Endothelial cell of umbilical vein (primary cell): ENCODE data around the gene RBM26. TPM values are rescaled to one million over a fixed set of nuclear protein-coding genes. Genes with fewer than 3 reads are reported as not detected.

Experiments used
- BruUV-seq: library from RNA; stranded (reverse); fragments of 400-500 nt; replicated peaks from 2 replicates; lab custom pipeline; 2021; lab: Mats Ljungman, UMichigan
- CTCF ChIA-PET: fragments of 300-600, 350-600 bp; sonication (Branson Sonifier 250); formaldehyde crosslinking; loops from one replicate; lab custom pipeline; 2021; ENCODE audit warnings: antibody characterized with exemption, inconsistent platforms; lab: Charles Lee
- POLR2A ChIA-PET: fragments of 300-600, 350-600 bp; sonication (Branson Sonifier 250); formaldehyde crosslinking; loops from one replicate; lab custom pipeline; 2021; ENCODE audit warnings: antibody characterized with exemption, inconsistent platforms; lab: Charles Lee
- DNase-seq: peaks from one replicate; pipeline ENCODE4 v3.0.0-alpha.2; 2011; ENCODE audit warnings: low read depth, low spot score
- FAIRE-seq: peaks from 2 replicates; lab custom pipeline; 2011; peaks lifted over from hg19 to GRCh38; lab: Jason Lieb, UNC
- H2AFZ ChIP-seq: 2 replicates; pipeline ENCODE4 v1.6.0; 2012; ENCODE audit warnings: low read depth, low read length, control low read depth, inconsistent platforms
- H3K27ac ChIP-seq: 2 replicates; pipeline ENCODE4 v1.5.1; 2011; ENCODE audit warnings: low read depth, mild to moderate bottlenecking, control low read depth, low read length, moderate library complexity; ENCODE audit not compliant: insufficient read depth
- H3K27me3 ChIP-seq, 2 experiments: 2 replicates each; pipeline versions ENCODE4 v1.6.0 to v1.6.1; 2011; ENCODE audit warnings: low read length in 2 of 2, mixed read lengths in 1 of 2; ENCODE audit not compliant: control insufficient read depth in 2 of 2, insufficient read depth in 2 of 2
- H3K36me3 ChIP-seq, 2 experiments: 2 replicates in 1 of 2; 3 replicates in 1 of 2; pipeline ENCODE4 v1.5.1; 2011; ENCODE audit warnings: low read length in 2 of 2, mild to moderate bottlenecking in 1 of 2, moderate library complexity in 1 of 2; ENCODE audit not compliant: control insufficient read depth in 2 of 2, insufficient read depth in 2 of 2; ENCODE audit errors: extremely low read depth in 1 of 2
- H3K4me1 ChIP-seq: 3 replicates; pipeline ENCODE4 v1.5.1; 2011; ENCODE audit warnings: mild to moderate bottlenecking, low read length; ENCODE audit not compliant: control insufficient read depth, insufficient read depth; ENCODE audit errors: extremely low read depth
- H3K4me2 ChIP-seq: 2 replicates; pipeline ENCODE4 v1.6.1; 2011; ENCODE audit warnings: low read length, control low read depth, mixed read lengths; ENCODE audit not compliant: insufficient read depth
- H3K4me3 ChIP-seq, 3 experiments: fragments of 200-600 bp in 1 of 3; sonication (generic), shearing (Covaris generic) in 1 of 3; replicated peaks in 1 of 3; 2 replicates each; pipeline ENCODE4 v1.5.1; 2011 to 2016; ENCODE audit warnings: control low read depth in 3 of 3, low read length in 3 of 3, mild to moderate bottlenecking in 2 of 3, inconsistent platforms in 1 of 3, low read depth in 1 of 3, moderate library complexity in 1 of 3; ENCODE audit not compliant: insufficient read depth in 1 of 3
- H3K79me2 ChIP-seq: 2 replicates; pipeline ENCODE4 v1.6.0; 2012; ENCODE audit warnings: low read length, inconsistent platforms; ENCODE audit not compliant: control insufficient read depth, insufficient read depth
- H3K9ac ChIP-seq: replicated peaks from 2 replicates; pipeline ENCODE3; 2011; ENCODE audit warnings: low read length, control low read depth; ENCODE audit not compliant: insufficient read depth; ENCODE audit errors: extremely low read depth
- H3K9me1 ChIP-seq: replicated peaks from 3 replicates; pipeline ENCODE4 v1.6.0; 2011; ENCODE audit warnings: mild to moderate bottlenecking, low read length; ENCODE audit not compliant: control insufficient read depth, insufficient read depth; ENCODE audit errors: extremely low read depth
- H3K9me3 ChIP-seq: replicated peaks from 2 replicates; pipeline ENCODE4 v1.5.1; 2012; ENCODE audit warnings: low read length, inconsistent platforms; ENCODE audit not compliant: control insufficient read depth, insufficient read depth
- H4K20me1 ChIP-seq: replicated peaks from 2 replicates; pipeline ENCODE3; 2011; ENCODE audit warnings: mild to moderate bottlenecking, low read length; ENCODE audit not compliant: control insufficient read depth, insufficient read depth; ENCODE audit errors: extremely low read depth
- CTCF ChIP-seq, 2 donors: IDR thresholded peaks; 1 replicate in 1 of 2; 2 replicates in 1 of 2; pipeline ENCODE4 v1.5.1; 2011; ENCODE audit warnings: low read length in 2 of 2, mild to moderate bottlenecking in 2 of 2, moderate library complexity in 2 of 2, control low read depth in 1 of 2, inconsistent platforms in 1 of 2, low read depth in 1 of 2; ENCODE audit not compliant: insufficient read depth in 1 of 2; ENCODE audit errors: extremely low read depth in 1 of 2
- EZH2 ChIP-seq: IDR thresholded peaks from 2 replicates; pipeline ENCODE4 v1.6.1; 2012; ENCODE audit warnings: borderline replicate concordance, low read depth, mild to moderate bottlenecking, moderate library complexity, low read length, inconsistent platforms; ENCODE audit not compliant: severe bottlenecking
- FOS ChIP-seq: IDR thresholded peaks from 2 replicates; pipeline ENCODE4 v1.6.1; 2011; ENCODE audit warnings: mild to moderate bottlenecking, low read length, moderate library complexity, borderline replicate concordance; ENCODE audit not compliant: insufficient read depth
- GATA2 ChIP-seq: IDR thresholded peaks from 2 replicates; pipeline ENCODE4 v1.7.0; 2011; ENCODE audit warnings: low read depth, mild to moderate bottlenecking, moderate library complexity, mixed read lengths, low read length; ENCODE audit not compliant: insufficient read length, insufficient read depth
- JUN ChIP-seq: IDR thresholded peaks from 2 replicates; pipeline ENCODE4 v1.6.1; 2011; ENCODE audit warnings: borderline replicate concordance, low read depth; ENCODE audit not compliant: insufficient read length, insufficient read depth
- MYC ChIP-seq: IDR thresholded peaks from one replicate; pipeline ENCODE4 v1.6.1; 2011; ENCODE audit warnings: mild to moderate bottlenecking, low read depth, low read length
- POLR2A ChIP-seq: IDR thresholded peaks from 2 replicates; pipeline ENCODE4 v1.6.1; 2012; ENCODE audit warnings: low read depth, mild to moderate bottlenecking, control low read depth, low read length
- POLR2AphosphoS5 ChIP-seq: IDR thresholded peaks from 2 replicates; pipeline ENCODE4 v1.6.1; 2012; ENCODE audit warnings: low read depth, mild to moderate bottlenecking, control low read depth, low read length, moderate library complexity; ENCODE audit not compliant: insufficient read depth
- dilution Hi-C: fragments of 300-500 bp; cut with MboI; formaldehyde crosslinking; loops from one replicate; pipeline ENCODE4 v1.15.0; 2019; ENCODE audit warnings: low sequenced_read_pairs; ENCODE audit not compliant: extremely low pct_ligation_motif_present
- intact Hi-C: fragments of 100-400 bp; cut with micrococcal nuclease; formaldehyde crosslinking; loops from one replicate; pipeline ENCODE4 v1.10.0; 2022
- polyA plus RNA-seq, 4 experiments: library from polyadenylated mRNA; depleted of rRNA in 3 of 4; stranded (reverse) in 3 of 4; unstranded in 1 of 4; fragments of >200 nt; gene quantifications; 2 replicates each; pipeline versions ENCODE4 v1.2.1 to v1.2.3, GENCODE V29; 2011 to 2012; ENCODE audit warnings: missing spikeins in 1 of 4
- total RNA-seq: library from RNA; stranded (reverse); gene quantifications from 2 replicates; pipeline ENCODE4 v1.2.3, GENCODE V29; 2021
- TF ChIP-seq, protein P1 (sequence below): IDR thresholded peaks from 2 replicates; pipeline ENCODE4 v1.6.1; 2011; ENCODE audit not compliant: insufficient read depth, insufficient read length

Gene RBM26
- total and polyA plus RNA-seq, 2 donors (not counting 3 experiments of a cell fraction or from before 2014, with no cell fraction given): 14.8 to 54.3 TPM

DNA sequence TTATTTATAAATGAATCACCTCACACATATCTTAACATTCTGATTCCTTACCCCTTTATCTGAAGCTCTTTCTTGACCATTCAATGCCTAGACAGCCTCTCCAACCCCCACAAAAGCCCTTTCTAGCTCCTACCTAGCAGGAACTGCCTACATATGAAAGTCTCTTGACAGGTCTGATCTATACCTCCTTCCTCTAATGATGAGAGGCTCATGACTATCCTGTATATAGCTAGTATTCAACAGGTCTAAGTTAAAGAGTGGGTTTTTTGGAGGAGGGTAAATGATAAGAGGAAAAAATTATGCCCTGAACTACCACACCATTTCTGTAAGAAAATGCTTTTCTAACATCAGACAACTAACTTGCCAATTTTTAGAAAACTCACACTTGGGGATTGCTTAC, 47.0 kb downstream of the RBM26 start:
- H3K4me2 ChIP-seq: no peak overlapping the region

More for the DNA sequence above, 47.0 kb downstream of the RBM26 start:
- H3K9ac ChIP-seq: no peak overlapping the region
- no peak for DNase-seq
- TF ChIP-seq JUN (no peak), MYC (no peak), POLR2A (no peak), FOS (no peak), GATA2 (no peak), CTCF (IDR thresholded peaks at IDR 0.05; ENCODE audit: extremely low read depth in 1 of 2, insufficient read depth in 1 of 2, low read depth in 1 of 2, low read length in 2 of 2) (no peak), POLR2AphosphoS5 (no peak), EZH2 (no peak)
- TF ChIP-seq, protein P1, sequence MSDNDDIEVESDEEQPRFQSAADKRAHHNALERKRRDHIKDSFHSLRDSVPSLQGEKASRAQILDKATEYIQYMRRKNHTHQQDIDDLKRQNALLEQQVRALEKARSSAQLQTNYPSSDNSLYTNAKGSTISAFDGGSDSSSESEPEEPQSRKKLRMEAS: no peak
- POLR2A ChIA-PET: no interaction called here
- H4K20me1 ChIP-seq: no peaks in the 10 kb centered on the region
- H3K36me3 ChIP-seq: peaks cover 0 to 26% of the 10 kb centered on the region in 2 experiments
- no peak overlapping the region for H3K27ac ChIP-seq
- no peak for FAIRE-seq
- H3K27me3 ChIP-seq: no peaks in the 10 kb centered on the region
- no peak overlapping the region for H2AFZ ChIP-seq
- H3K9me3 ChIP-seq: no peaks in the 10 kb centered on the region
- dilution Hi-C loops: no loop called here
- BruUV-seq: no TSS peak
- CTCF ChIA-PET: interaction anchor here (1.0 to 1.4 kb wide), 2 partner anchors 10 to 183 kb away, joined by 4 to 7 read pairs; no protein-coding TSS in a partner anchor
- peaks cover 2% of the 10 kb centered on the region for H3K9me1 ChIP-seq
- H3K79me2 ChIP-seq: peaks cover 15% of the 10 kb centered on the region
- no peak overlapping the region for H3K4me3 ChIP-seq
- peaks cover 5% of the 10 kb centered on the region for H3K4me1 ChIP-seq
- intact Hi-C loops: no loop called here
